ENCODE measurements around the gene MND1. TPM values are rescaled to one million over a fixed set of nuclear protein-coding genes. Genes with fewer than 3 reads are reported as not detected.
A peak's percentile ranks its signal among the peaks of the same experiment; 100 is the strongest.

Gene MND1
- total RNA-seq, 6 donors from 2014 or later, result 1.2 to 3.2 (median 1.3) TPM; not detected in 2

GRCh38 chr4:153393397-153393796 lies 48.9 kb downstream of the MND1 start:
- DNase-seq, result peak in 1 of 2 donors; percentile 83
- H3K4me3 ChIP-seq, result no peak overlapping the region
- no peaks in the 10 kb centered on the region for H3K27me3 ChIP-seq
- WGBS, 2 donors, result 61 to 77% methylated on average over 6 of the region's 6 CpGs
- no peak for TF ChIP-seq POLR2A (IDR thresholded peaks at IDR 0.05)
- no peak for TF ChIP-seq CTCF (IDR thresholded peaks at IDR 0.05)
- no peak for TF ChIP-seq POLR2AphosphoS5 (IDR thresholded peaks at IDR 0.05)
- no peak for TF ChIP-seq EP300 (IDR thresholded peaks at IDR 0.05)
- H3K9me3 ChIP-seq, result no peaks in the 10 kb centered on the region
- H3K4me1 ChIP-seq, result no peaks in the 10 kb centered on the region
- H3K36me3 ChIP-seq, result no peaks in the 10 kb centered on the region
- ATAC-seq (ENCODE audit: low FRiP score in 2 of 2), result peak; percentile 73 to 75
- peak overlapping the region in 1 of 4 donors; percentile 35 for H3K27ac ChIP-seq

GRCh38 chr4:153394945-153395344 lies 50.5 kb downstream of the MND1 start:
- no peak for DNase-seq
- Histone ChIP-seq H3K36me3 (no peaks in the 10 kb centered on the region), H3K27ac (no peak overlapping the region), H3K4me3 (no peak overlapping the region), H3K4me1 (no peaks in the 10 kb centered on the region), H3K9me3 (no peaks in the 10 kb centered on the region), H3K27me3 (no peaks in the 10 kb centered on the region)
- no peak for ATAC-seq (ENCODE audit: low FRiP score in 2 of 2)
- 93 to 96% methylated on average over 1 of the region's 1 CpG for WGBS, 2 donors
- TF ChIP-seq CTCF (IDR thresholded peaks at IDR 0.05), result no peak
- TF ChIP-seq POLR2AphosphoS5 (IDR thresholded peaks at IDR 0.05), result no peak
- TF ChIP-seq POLR2A (IDR thresholded peaks at IDR 0.05), result no peak
- TF ChIP-seq EP300 (IDR thresholded peaks at IDR 0.05), result no peak

GRCh38 chr4:153398713-153399112 lies 54.2 kb downstream of the MND1 start:
- 80 to 85% methylated on average over 3 of the region's 3 CpGs for WGBS, 2 donors
- H3K9me3 ChIP-seq, result no peaks in the 10 kb centered on the region
- no peak overlapping the region for H3K4me3 ChIP-seq
- H3K4me1 ChIP-seq, result no peaks in the 10 kb centered on the region
- H3K27me3 ChIP-seq, result no peaks in the 10 kb centered on the region
- H3K27ac ChIP-seq, result peak overlapping the region in 3 of 4 donors; percentile 46 to 70 (median 53)
- DNase-seq (no peak), ATAC-seq (ENCODE audit: low FRiP score in 2 of 2) (peak; percentile 42 to 92)
- no peaks in the 10 kb centered on the region for H3K36me3 ChIP-seq
- TF ChIP-seq CTCF (IDR thresholded peaks at IDR 0.05), result no peak
- peak in 1 of 2 donors; percentile 31 for TF ChIP-seq POLR2AphosphoS5 (IDR thresholded peaks at IDR 0.05)
- peak in 3 of 4 donors; percentile 31 to 98 (median 52) for TF ChIP-seq EP300 (IDR thresholded peaks at IDR 0.05)

GRCh38 chr4:153399358-153399757 lies 54.9 kb downstream of the MND1 start:
- peak in 1 of 2 donors; percentile 64 for ATAC-seq (ENCODE audit: low FRiP score in 2 of 2)
- Histone ChIP-seq H3K36me3 (no peaks in the 10 kb centered on the region), H3K27me3 (no peaks in the 10 kb centered on the region), H3K4me3 (no peak overlapping the region), H3K4me1 (no peaks in the 10 kb centered on the region), H3K27ac (peak overlapping the region in 3 of 4 donors; percentile 46 to 70 (median 53)), H3K9me3 (no peaks in the 10 kb centered on the region)
- TF ChIP-seq POLR2AphosphoS5 (IDR thresholded peaks at IDR 0.05) (no peak), POLR2A (IDR thresholded peaks at IDR 0.05) (no peak), EP300 (IDR thresholded peaks at IDR 0.05) (peak in 1 of 4 donors; percentile 82), CTCF (IDR thresholded peaks at IDR 0.05) (no peak)
- WGBS, 2 donors, result 79 to 81% methylated on average over 3 of the region's 3 CpGs
- no peak for DNase-seq

- no peak for DNase-seq
- Histone ChIP-seq H3K36me3 (no peaks in the 10 kb centered on the region), H3K27me3 (no peaks in the 10 kb centered on the region), H3K4me3 (no peak overlapping the region), H3K4me1 (no peaks in the 10 kb centered on the region), H3K9me3 (no peaks in the 10 kb centered on the region), H3K27ac (no peak overlapping the region)
- no peak for ATAC-seq (ENCODE audit: low FRiP score in 2 of 2)
- TF ChIP-seq POLR2AphosphoS5 (IDR thresholded peaks at IDR 0.05) (no peak), POLR2A (IDR thresholded peaks at IDR 0.05) (no peak), CTCF (IDR thresholded peaks at IDR 0.05) (no peak), EP300 (IDR thresholded peaks at IDR 0.05) (no peak)
- 92 to 100% methylated on average over 1 of the region's 1 CpG for WGBS, 2 donors
Observed at GRCh38 chr4:153401501-153401900, 57.0 kb downstream of the MND1 start.
